A673 (cell line): ENCODE measurements around the gene PANX2. TPM values are rescaled to one million over a fixed set of nuclear protein-coding genes. Genes with fewer than 3 reads are reported as not detected.

Experiments used
- BruUV-seq: library from RNA; stranded (reverse); fragments of 400-500 nt; replicated peaks from 2 replicates; lab custom pipeline; 2021; lab: Mats Ljungman, UMichigan
- CTCF ChIA-PET: fragments of 300-600 bp; sonication (Branson Sonifier 250); formaldehyde crosslinking; loops from one replicate; lab custom pipeline; 2022; ENCODE audit warnings: antibody characterized with exemption; lab: Charles Lee
- POLR2A ChIA-PET: fragments of 300-600 bp; sonication (Branson Sonifier 250); formaldehyde crosslinking; loops from one replicate; lab custom pipeline; 2022; ENCODE audit warnings: antibody characterized with exemption; ENCODE audit not compliant: low non-redundant PET; lab: Charles Lee
- DNase-seq: peaks from one replicate; pipeline ENCODE4 v3.0.0-alpha.2; 2015; ENCODE audit warnings: low spot score
- H3K27ac ChIP-seq: fragments of 200-600 bp; sonication (generic); 2 replicates; pipeline ENCODE4 v1.5.1; 2016; ENCODE audit warnings: mixed run types, low read depth, mild to moderate bottlenecking, mixed read lengths, antibody characterized with exemption, low read length; ENCODE audit not compliant: poor library complexity, severe bottlenecking
- H3K27me3 ChIP-seq: fragments of 200-600 bp; sonication (generic); replicated peaks from 2 replicates; pipeline ENCODE4 v1.6.1; 2017; ENCODE audit warnings: mixed run types, low read depth, mild to moderate bottlenecking, mixed read lengths, antibody characterized with exemption, low read length; ENCODE audit not compliant: insufficient read depth, poor library complexity
- H3K36me3 ChIP-seq: fragments of 200-600 bp; sonication (generic); 2 replicates; pipeline ENCODE4 v1.6.1; 2016; ENCODE audit warnings: mixed run types, mild to moderate bottlenecking, mixed read lengths, antibody characterized with exemption, low read length; ENCODE audit not compliant: insufficient read depth, poor library complexity, severe bottlenecking
- H3K4me1 ChIP-seq: fragments of 200-600 bp; sonication (generic); 2 replicates; pipeline ENCODE4 v1.6.1; 2017; ENCODE audit warnings: mixed run types, mild to moderate bottlenecking, mixed read lengths, antibody characterized with exemption, low read length; ENCODE audit not compliant: insufficient read depth, poor library complexity, severe bottlenecking
- H3K4me3 ChIP-seq: fragments of 200-600 bp; sonication (generic); 2 replicates; pipeline ENCODE4 v1.5.1; 2016; ENCODE audit warnings: low read depth, mixed run types, mild to moderate bottlenecking, mixed read lengths, low read length; ENCODE audit not compliant: poor library complexity, severe bottlenecking
- H3K9me3 ChIP-seq: fragments of 200-600 bp; sonication (generic); 2 replicates; pipeline ENCODE4 v1.6.1; 2016; ENCODE audit warnings: mixed run types, low read depth, mild to moderate bottlenecking, mixed read lengths, antibody characterized with exemption, low read length; ENCODE audit not compliant: poor library complexity, severe bottlenecking
- EZH2 ChIP-seq: fragments of 200-600 bp; sonication (generic); IDR thresholded peaks from 2 replicates; pipeline ENCODE4 v1.6.1; 2017; ENCODE audit warnings: borderline replicate concordance, low read depth, mild to moderate bottlenecking, mixed read lengths, antibody characterized with exemption, low read length; ENCODE audit not compliant: poor library complexity, severe bottlenecking
- intact Hi-C: fragments of 100-400 bp; cut with micrococcal nuclease; formaldehyde crosslinking; loops from one replicate; pipeline ENCODE4 v1.10.0; 2022; ENCODE audit not compliant: unreplicated experiment
- total RNA-seq: library from RNA; stranded (reverse); gene quantifications from 2 replicates; pipeline ENCODE4 v1.2.3, GENCODE V29; 2021
- TF ChIP-seq, protein P1 (sequence below): fragments of 300-800, 200-600 bp; sonication (generic); conservative IDR thresholded peaks from 2 replicates; pipeline ENCODE4 v1.5.1; 2017; ENCODE audit warnings: low read depth, mild to moderate bottlenecking, antibody characterized with exemption, low read length, moderate library complexity, mixed read lengths

Gene PANX2
- total RNA-seq, 1 experiment from 2014 or later = 7.6 TPM

DNA sequence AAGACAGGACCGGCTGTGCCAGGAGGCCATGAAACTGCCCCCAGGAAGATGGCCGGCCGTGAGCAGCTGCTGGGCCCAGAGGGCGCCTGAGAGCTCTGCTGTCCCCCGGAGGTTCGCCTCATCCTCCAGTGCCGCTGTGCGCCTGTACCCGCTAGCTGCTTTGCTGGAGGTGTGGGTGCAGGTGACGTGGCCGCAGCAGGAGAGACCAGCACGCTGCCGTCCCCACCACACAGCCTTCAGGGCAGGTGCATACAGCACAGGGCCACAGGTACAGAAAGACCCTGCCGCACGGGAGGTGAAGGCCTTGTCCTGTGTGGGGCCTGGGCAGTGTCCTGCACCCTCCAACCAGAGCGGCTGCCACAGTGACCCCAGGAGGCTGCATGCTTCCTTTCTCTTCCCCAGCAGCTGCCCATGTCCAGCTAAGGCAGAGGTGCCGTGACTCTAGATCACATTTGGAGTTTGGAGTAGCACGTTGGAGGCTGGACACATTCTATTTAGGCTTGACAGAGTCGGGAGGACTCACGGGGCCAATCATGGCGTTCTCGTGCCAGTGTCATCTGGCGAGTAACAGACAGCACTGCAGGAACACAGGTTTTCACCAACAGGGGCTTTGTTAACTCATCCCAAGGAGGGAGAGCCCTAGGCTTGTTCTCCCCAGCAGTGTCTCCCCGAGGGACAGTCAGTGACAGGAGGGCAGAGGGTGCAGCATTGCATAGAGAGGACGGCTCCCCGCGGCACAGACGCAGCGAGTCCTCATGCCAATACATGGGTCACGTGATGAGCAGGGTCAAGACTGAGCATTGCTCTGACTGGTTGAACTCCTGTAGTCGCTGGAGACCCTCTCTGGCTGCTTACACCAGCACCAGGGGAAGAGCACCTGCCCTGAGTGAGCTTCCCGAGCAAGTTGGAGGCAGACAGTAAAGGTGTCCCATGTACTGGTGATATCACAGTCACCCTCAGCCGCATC lies 18.7 kb upstream of the PANX2 start:
- Histone ChIP-seq H3K9me3 (no peaks in the 10 kb centered on the region), H3K4me1 (no peaks in the 10 kb centered on the region), H3K36me3 (no peaks in the 10 kb centered on the region), H3K4me3 (no peak overlapping the region), H3K27me3 (no peaks in the 10 kb centered on the region), H3K27ac (no peak overlapping the region)
- ChIA-PET POLR2A (interaction anchor here (0.6 kb wide), 1 partner anchor 29 kb away, joined by 3 read pairs; no protein-coding TSS in a partner anchor), CTCF (no interaction called here)
- intact Hi-C loops = no loop called here
- no TSS peak for BruUV-seq
- TF ChIP-seq EZH2 = no peak
- TF ChIP-seq, protein P1, sequence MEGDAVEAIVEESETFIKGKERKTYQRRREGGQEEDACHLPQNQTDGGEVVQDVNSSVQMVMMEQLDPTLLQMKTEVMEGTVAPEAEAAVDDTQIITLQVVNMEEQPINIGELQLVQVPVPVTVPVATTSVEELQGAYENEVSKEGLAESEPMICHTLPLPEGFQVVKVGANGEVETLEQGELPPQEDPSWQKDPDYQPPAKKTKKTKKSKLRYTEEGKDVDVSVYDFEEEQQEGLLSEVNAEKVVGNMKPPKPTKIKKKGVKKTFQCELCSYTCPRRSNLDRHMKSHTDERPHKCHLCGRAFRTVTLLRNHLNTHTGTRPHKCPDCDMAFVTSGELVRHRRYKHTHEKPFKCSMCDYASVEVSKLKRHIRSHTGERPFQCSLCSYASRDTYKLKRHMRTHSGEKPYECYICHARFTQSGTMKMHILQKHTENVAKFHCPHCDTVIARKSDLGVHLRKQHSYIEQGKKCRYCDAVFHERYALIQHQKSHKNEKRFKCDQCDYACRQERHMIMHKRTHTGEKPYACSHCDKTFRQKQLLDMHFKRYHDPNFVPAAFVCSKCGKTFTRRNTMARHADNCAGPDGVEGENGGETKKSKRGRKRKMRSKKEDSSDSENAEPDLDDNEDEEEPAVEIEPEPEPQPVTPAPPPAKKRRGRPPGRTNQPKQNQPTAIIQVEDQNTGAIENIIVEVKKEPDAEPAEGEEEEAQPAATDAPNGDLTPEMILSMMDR = no peak
- no peak for DNase-seq

DNA sequence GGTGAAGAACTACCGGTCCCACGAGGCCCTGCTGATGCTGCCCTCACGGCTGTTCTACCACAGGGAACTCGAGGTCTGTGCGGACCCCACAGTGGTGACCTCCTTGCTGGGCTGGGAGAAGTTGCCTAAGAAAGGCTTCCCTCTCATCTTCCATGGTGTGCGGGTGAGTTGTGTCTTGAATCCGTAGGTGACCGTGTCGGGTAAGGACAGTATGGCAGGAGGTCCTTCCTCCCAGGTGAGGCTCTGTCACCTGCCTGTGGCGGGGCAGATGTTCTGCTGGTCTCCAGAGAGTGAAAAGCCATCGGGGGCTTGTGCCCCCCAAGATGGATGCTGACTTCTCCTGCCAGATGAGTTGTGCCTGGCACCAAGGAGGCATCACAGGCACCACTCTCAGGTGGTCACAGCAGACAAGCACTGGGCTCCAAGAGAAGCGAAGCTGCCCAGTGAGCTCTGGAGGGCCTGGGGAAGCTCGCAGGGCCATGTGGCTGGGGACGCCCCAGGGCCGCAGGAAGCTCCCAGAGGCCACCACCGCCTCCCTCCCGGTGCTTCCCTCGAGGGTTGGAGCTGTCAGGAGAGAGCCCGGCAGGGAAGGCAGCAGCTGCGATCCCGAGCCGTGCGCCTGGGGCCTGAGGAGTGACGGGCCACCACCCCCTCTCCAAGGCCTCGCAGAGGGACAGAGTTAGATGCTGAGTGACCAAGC lies 17.3 kb upstream of the PANX2 start:
- TF ChIP-seq, protein P1 = no peak
- Histone ChIP-seq H3K9me3 (no peaks in the 10 kb centered on the region), H3K36me3 (no peaks in the 10 kb centered on the region), H3K27ac (no peak overlapping the region), H3K4me3 (no peak overlapping the region), H3K4me1 (no peaks in the 10 kb centered on the region), H3K27me3 (no peaks in the 10 kb centered on the region)
- ChIA-PET POLR2A (no interaction called here), CTCF (interaction anchor here (0.6 kb wide), 1 partner anchor 11 kb away, joined by 4 read pairs; no protein-coding TSS in a partner anchor)
- no peak for DNase-seq
- no TSS peak for BruUV-seq
- intact Hi-C loops = no loop called here

DNA sequence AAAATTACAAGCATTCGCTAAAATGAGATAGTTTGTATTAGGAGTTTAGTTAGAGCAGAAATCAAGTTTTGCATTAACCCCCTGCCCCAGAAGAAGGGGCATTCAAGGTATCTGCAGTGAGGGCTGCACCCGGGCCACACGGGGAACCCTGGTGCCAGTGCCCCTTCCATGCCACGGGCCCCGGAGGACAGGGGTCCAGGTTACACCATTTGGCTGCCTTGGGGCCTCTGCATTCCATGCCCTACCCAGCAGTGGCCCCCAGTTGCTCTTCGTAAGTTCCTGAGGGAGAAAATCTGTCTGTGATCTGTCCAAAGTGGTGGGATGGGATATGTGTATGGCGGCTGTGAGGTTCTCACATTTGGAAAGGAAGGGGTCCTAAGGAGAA lies 16.8 kb upstream of the PANX2 start:
- ChIA-PET POLR2A (no interaction called here), CTCF (no interaction called here)
- Histone ChIP-seq H3K27ac (no peak overlapping the region), H3K9me3 (no peaks in the 10 kb centered on the region), H3K4me3 (no peak overlapping the region), H3K4me1 (no peaks in the 10 kb centered on the region), H3K27me3 (no peaks in the 10 kb centered on the region), H3K36me3 (no peaks in the 10 kb centered on the region)
- no TSS peak for BruUV-seq
- intact Hi-C loops = no loop called here
- no peak for TF ChIP-seq EZH2
- TF ChIP-seq, protein P1 = no peak
- no peak for DNase-seq
